H9 (cell line): ENCODE data around the gene MBTPS1. TPM values are rescaled to one million over a fixed set of nuclear protein-coding genes. Genes with fewer than 3 reads are reported as not detected.

ENCODE experiments used
- DNase-seq: peaks from one replicate; pipeline ENCODE4 v3.0.0-alpha.2; 2017
- H2AFZ ChIP-seq: one replicate; pipeline ENCODE4 v1.6.1; 2013; ENCODE audit warnings: mild to moderate bottlenecking, low read length, control low read depth, moderate library complexity
- H2AK5ac ChIP-seq: 2 replicates; pipeline ENCODE4 v1.6.1; 2013; ENCODE audit warnings: low read length, control low read depth, mixed read lengths; ENCODE audit not compliant: insufficient read length
- H2BK120ac ChIP-seq: one replicate; pipeline ENCODE4 v1.6.1; 2013; ENCODE audit warnings: low read depth, mild to moderate bottlenecking, low read length, control low read depth, inconsistent platforms; ENCODE audit not compliant: poor library complexity, severe bottlenecking
- H2BK12ac ChIP-seq: 2 replicates; pipeline ENCODE4 v1.6.1; 2013; ENCODE audit warnings: low read length, control low read depth, mixed read lengths, low read depth; ENCODE audit not compliant: insufficient read length
- H2BK15ac ChIP-seq: 2 replicates; pipeline ENCODE4 v1.6.1; 2013; ENCODE audit warnings: low read depth, low read length, control low read depth
- H2BK20ac ChIP-seq: one replicate; pipeline ENCODE4 v1.6.1; 2013; ENCODE audit warnings: low read depth, mild to moderate bottlenecking, low read length, control low read depth, inconsistent platforms; ENCODE audit not compliant: poor library complexity, severe bottlenecking
- H2BK5ac ChIP-seq: 2 replicates; pipeline ENCODE4 v1.6.1; 2013; ENCODE audit warnings: low read length, control low read depth, mixed read lengths; ENCODE audit not compliant: insufficient read length
- H3K14ac ChIP-seq: 2 replicates; pipeline ENCODE4 v1.6.1; 2013; ENCODE audit warnings: low read length, control low read depth; ENCODE audit not compliant: insufficient read depth
- H3K18ac ChIP-seq: 2 replicates; pipeline ENCODE4 v1.6.1; 2013; ENCODE audit warnings: low read depth, mild to moderate bottlenecking, mixed read lengths, low read length, control low read depth; ENCODE audit not compliant: insufficient read length
- H3K23ac ChIP-seq: 2 replicates; pipeline ENCODE4 v1.6.1; 2013; ENCODE audit warnings: low read length, control low read depth, mixed read lengths, low read depth; ENCODE audit not compliant: insufficient read length
- H3K23me2 ChIP-seq: 2 replicates; pipeline ENCODE4 v1.6.1; 2013; ENCODE audit warnings: low read depth, mild to moderate bottlenecking, mixed read lengths, low read length, control low read depth; ENCODE audit not compliant: insufficient read length, poor library complexity, severe bottlenecking
- H3K27ac ChIP-seq: 2 replicates; pipeline ENCODE4 v1.5.1; 2013; ENCODE audit warnings: low read length, control low read depth, mixed read lengths, low read depth; ENCODE audit not compliant: insufficient read length
- H3K27me3 ChIP-seq: 2 replicates; pipeline ENCODE4 v1.6.1; 2013; ENCODE audit warnings: low read length, control low read depth, inconsistent platforms; ENCODE audit not compliant: insufficient read depth
- H3K4ac ChIP-seq: 2 replicates; pipeline ENCODE4 v1.6.1; 2013; ENCODE audit warnings: low read depth, mild to moderate bottlenecking, control low read depth, inconsistent platforms, low read length, moderate library complexity
- H3K4me1 ChIP-seq: 2 replicates; pipeline ENCODE4 v1.6.1; 2013; ENCODE audit warnings: low read length, control low read depth, inconsistent platforms; ENCODE audit not compliant: insufficient read depth
- H3K4me2 ChIP-seq: 2 replicates; pipeline ENCODE4 v1.6.1; 2013; ENCODE audit warnings: low read length, control low read depth, mixed read lengths; ENCODE audit not compliant: insufficient read length, insufficient read depth
- H3K56ac ChIP-seq: 2 replicates; pipeline ENCODE4 v1.6.1; 2013; ENCODE audit warnings: low read depth, mild to moderate bottlenecking, mixed read lengths, low read length, control low read depth; ENCODE audit not compliant: insufficient read length
- H3K79me1 ChIP-seq: 2 replicates; pipeline ENCODE4 v1.6.1; 2013; ENCODE audit warnings: low read depth, mild to moderate bottlenecking, moderate library complexity, low read length, control low read depth, inconsistent platforms; ENCODE audit not compliant: insufficient read depth, poor library complexity, severe bottlenecking
- H3K79me2 ChIP-seq: 2 replicates; pipeline ENCODE4 v1.6.1; 2013; ENCODE audit warnings: low read length, control low read depth, inconsistent platforms; ENCODE audit not compliant: insufficient read depth
- H3K9ac ChIP-seq: 2 replicates; pipeline ENCODE4 v1.6.1; 2013; ENCODE audit warnings: low read length, control low read depth, mixed read lengths; ENCODE audit not compliant: insufficient read length; ENCODE audit errors: extremely low read depth
- H3K9me3 ChIP-seq: one replicate; pipeline ENCODE4 v1.6.1; 2013; ENCODE audit warnings: low read depth, low read length, inconsistent platforms; ENCODE audit not compliant: control insufficient read depth
- H3T11ph ChIP-seq: one replicate; pipeline ENCODE4 v1.6.1; 2013; ENCODE audit warnings: mild to moderate bottlenecking, low read length, control low read depth, inconsistent platforms
- H4K20me1 ChIP-seq: one replicate; pipeline ENCODE4 v1.6.1; 2013; ENCODE audit not compliant: control insufficient read depth, insufficient read length, insufficient read depth
- H4K5ac ChIP-seq: 2 replicates; pipeline ENCODE4 v1.6.1; 2013; ENCODE audit warnings: low read depth, mild to moderate bottlenecking, mixed read lengths, low read length, control low read depth; ENCODE audit not compliant: insufficient read length
- H4K8ac ChIP-seq: replicated peaks from 2 replicates; pipeline ENCODE4 v1.6.1; 2013; ENCODE audit warnings: low read length, control low read depth, mixed read lengths, low read depth; ENCODE audit not compliant: insufficient read length
- H4K91ac ChIP-seq: 2 replicates; pipeline ENCODE4 v1.6.1; 2013; ENCODE audit warnings: low read depth, mild to moderate bottlenecking, moderate library complexity, mixed read lengths, low read length, control low read depth; ENCODE audit not compliant: insufficient read length
- H3K27ac Mint-ChIP-seq, 3 experiments: 2 replicates in 2 of 3; 3 replicates in 1 of 3; pipeline ENCODE4 v1.8.0; 2020 to 2021; ENCODE audit warnings: mixed read lengths in 3 of 3, mild to moderate bottlenecking in 1 of 3, moderate library complexity in 1 of 3
- H3K27me3 Mint-ChIP-seq: 2 replicates; pipeline ENCODE4 v1.8.0; 2021; ENCODE audit warnings: low read depth, mild to moderate bottlenecking, moderate library complexity, mixed read lengths
- H3K36me3 Mint-ChIP-seq, 3 experiments: 2 replicates in 2 of 3; 3 replicates in 1 of 3; pipeline ENCODE4 v1.8.0; 2020 to 2021; ENCODE audit warnings: low read depth in 3 of 3, mixed read lengths in 3 of 3; ENCODE audit not compliant: insufficient read depth in 1 of 3
- H3K4me1 Mint-ChIP-seq, 2 experiments: 2 replicates each; pipeline ENCODE4 v1.8.0; 2020; ENCODE audit warnings: mixed read lengths in 2 of 2
- H3K4me3 Mint-ChIP-seq, 2 experiments: 2 replicates in 1 of 2; 3 replicates in 1 of 2; pipeline ENCODE4 v1.8.0; 2020 to 2021; ENCODE audit warnings: mild to moderate bottlenecking in 2 of 2, mixed read lengths in 2 of 2, moderate library complexity in 1 of 2
- H3K9me3 Mint-ChIP-seq, 2 experiments: 2 replicates in 1 of 2; 3 replicates in 1 of 2; pipeline ENCODE4 v1.8.0; 2020; ENCODE audit warnings: mild to moderate bottlenecking in 2 of 2, mixed read lengths in 2 of 2, moderate library complexity in 1 of 2
- CTCF ChIP-seq: fragments of 200-600 bp; sonication (generic); conservative IDR thresholded peaks from 3 replicates; pipeline ENCODE4 v1.8.0; 2021; ENCODE audit warnings: antibody characterized with exemption, mild to moderate bottlenecking
- WGBS: extraction: QIAGEN DNeasy Blood & Tissue Kit; methylation state at CpG from one replicate; pipeline ENCODE4 v1.1.7; 2013; ENCODE audit warnings: missing lambda C conversion rate, low lambda C conversion rate, mixed read lengths; ENCODE audit not compliant: insufficient read length; ENCODE audit errors: extremely low coverage; 5-methylcytosine and 5-hydroxymethylcytosine counted together
- total RNA-seq: library from RNA; stranded (reverse); gene quantifications from 2 replicates; pipeline ENCODE4 v1.2.1, GENCODE V29; 2021

The MBTPS1 gene
- total RNA-seq, 1 experiment from 2014 or later = 48.7 TPM

DNA sequence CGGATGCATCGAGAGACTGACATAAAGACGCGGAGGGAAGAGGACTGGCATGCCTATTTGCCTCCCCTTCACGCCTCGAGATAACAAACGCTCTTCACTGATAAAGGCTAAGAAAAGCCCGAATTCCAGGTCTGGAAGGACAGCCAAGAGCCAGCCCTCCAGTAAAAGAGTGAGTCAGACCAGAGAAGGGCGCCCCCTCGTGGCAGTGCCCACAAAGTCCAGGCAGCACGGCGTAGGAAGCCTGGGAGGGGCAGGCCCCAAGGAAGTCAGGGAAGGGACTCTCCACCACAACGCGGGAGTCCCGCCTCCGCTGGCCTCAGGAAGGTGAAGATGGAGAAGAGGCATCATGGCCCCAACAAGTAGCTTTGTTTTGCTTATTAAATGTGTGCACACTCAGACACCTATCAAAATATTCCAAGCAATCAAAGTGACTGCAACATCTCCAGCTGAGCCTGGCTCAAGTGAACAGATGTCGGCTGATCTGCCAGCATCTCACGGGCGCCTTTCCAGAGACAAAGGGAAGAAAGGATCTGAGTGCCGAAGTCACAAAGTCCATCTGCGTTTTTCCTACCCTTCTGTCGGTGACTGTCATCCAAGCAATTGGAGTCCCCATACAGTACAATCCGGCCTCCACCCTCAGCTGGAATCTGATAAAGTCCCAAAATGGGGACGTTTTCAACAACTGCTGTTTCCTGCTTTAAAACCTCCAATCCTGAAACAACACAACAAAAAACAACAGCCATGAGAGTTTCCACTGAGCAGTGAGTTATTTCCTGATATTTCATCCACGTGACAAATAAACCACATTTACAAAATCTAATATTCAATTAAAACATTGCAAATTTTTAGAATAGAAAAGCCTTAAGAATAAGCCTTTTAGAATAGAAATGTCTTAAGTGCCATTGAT, 53.8 kb downstream of the MBTPS1 start:
- H2BK5ac ChIP-seq = no peak overlapping the region
- H3K23ac ChIP-seq = no peak overlapping the region
- H3K4me2 ChIP-seq = no peak overlapping the region
- WGBS = 100% methylated on average over 1 of the region's 25 CpGs
- H4K91ac ChIP-seq = no peak overlapping the region
- Mint-ChIP-seq H3K36me3 (peaks cover 12 to 72% (median 52%) of the 10 kb centered on the region in 3 experiments; a peak in 6 of 7 replicates), H3K4me3 (no peak overlapping the region), H3K27me3 (no peaks in the 10 kb centered on the region), H3K4me1 (peaks cover 3 to 9% of the 10 kb centered on the region in 2 experiments), H3K27ac (peak overlapping the region; percentile 15 to 67 (median 45); a peak in 4 of 7 replicates), H3K9me3 (no peaks in the 10 kb centered on the region)
- H2AFZ ChIP-seq = no peak overlapping the region
- H2AK5ac ChIP-seq = no peak overlapping the region
- no peak overlapping the region for H3K18ac ChIP-seq
- H2BK15ac ChIP-seq = no peak overlapping the region
- H3K14ac ChIP-seq = no peak overlapping the region
- no peak overlapping the region for H3T11ph ChIP-seq
- no peaks in the 10 kb centered on the region for H3K79me2 ChIP-seq
- no peak overlapping the region for H3K4ac ChIP-seq
- no peaks in the 10 kb centered on the region for H4K20me1 ChIP-seq
- peak; percentile 95 for DNase-seq
- H2BK120ac ChIP-seq = no peak overlapping the region
- peak; percentile 99 for TF ChIP-seq CTCF
- H3K27ac ChIP-seq = no peak overlapping the region
- H3K27me3 ChIP-seq = no peaks in the 10 kb centered on the region
- no peak overlapping the region for H3K56ac ChIP-seq
- H2BK20ac ChIP-seq = no peak overlapping the region
- no peaks in the 10 kb centered on the region for H3K23me2 ChIP-seq
- no peak overlapping the region for H4K5ac ChIP-seq
- H3K79me1 ChIP-seq = no peaks in the 10 kb centered on the region
- H3K4me1 ChIP-seq = no peaks in the 10 kb centered on the region
- no peak overlapping the region for H3K9ac ChIP-seq
- H4K8ac ChIP-seq = no peak overlapping the region
- no peak overlapping the region for H2BK12ac ChIP-seq
- no peaks in the 10 kb centered on the region for H3K9me3 ChIP-seq
